Panc1 (cell line): Measurements from ENCODE around the gene PHF21A. TPM values are rescaled to one million over a fixed set of nuclear protein-coding genes. Genes with fewer than 3 reads are reported as not detected.

Experiments used
- ATAC-seq: fragments of 200-7000 bp; cut with Tn5 transposase; 2 replicates; pipeline ENCODE4 v1.9.1; 2020; ENCODE audit warnings: mild to moderate bottlenecking, moderate library complexity
- BruUV-seq: library from RNA; stranded (reverse); fragments of 400-500 nt; replicated peaks from 2 replicates; lab custom pipeline; 2021; lab: Mats Ljungman, UMichigan
- CTCF ChIA-PET: fragments of 300-600 bp; sonication (Branson Sonifier 250); formaldehyde crosslinking; loops from one replicate; lab custom pipeline; 2022; ENCODE audit warnings: antibody characterized with exemption; lab: Charles Lee
- POLR2A ChIA-PET: fragments of 300-600 bp; sonication (Branson Sonifier 250); formaldehyde crosslinking; loops from one replicate; lab custom pipeline; 2022; ENCODE audit warnings: antibody characterized with exemption; lab: Charles Lee
- DNase-seq: peaks from one replicate; pipeline ENCODE4 v3.0.0-alpha.2; 2010; ENCODE audit warnings: low read depth, low spot score
- H3K27ac ChIP-seq: 2 replicates; pipeline ENCODE4 v1.5.1; 2011; ENCODE audit warnings: mild to moderate bottlenecking, low read length, inconsistent platforms
- H3K27me3 ChIP-seq: fragments of 200-500 bp; sonication (Bioruptor generic); 2 replicates; pipeline ENCODE4 v1.6.0; 2014; ENCODE audit warnings: low read length, inconsistent platforms; ENCODE audit not compliant: control insufficient read depth, insufficient read depth
- H3K36me3 ChIP-seq: fragments of 200-500 bp; sonication (Bioruptor generic); 2 replicates; pipeline ENCODE4 v1.5.1; 2014; ENCODE audit warnings: inconsistent platforms, mild to moderate bottlenecking, low read length, moderate library complexity; ENCODE audit not compliant: control insufficient read depth, insufficient read depth
- H3K4me1 ChIP-seq: 2 replicates; pipeline ENCODE4 v1.5.1; 2011; ENCODE audit warnings: inconsistent platforms, mild to moderate bottlenecking, low read length, moderate library complexity; ENCODE audit not compliant: control insufficient read depth, insufficient read depth
- H3K4me3 ChIP-seq, 2 experiments: 2 replicates each; pipeline ENCODE4 v1.5.1; 2011 to 2012; ENCODE audit warnings: low read depth in 2 of 2, low read length in 2 of 2, mild to moderate bottlenecking in 2 of 2, inconsistent platforms in 1 of 2, moderate library complexity in 1 of 2
- H3K9me3 ChIP-seq: fragments of 200-500 bp; sonication (Bioruptor generic); 2 replicates; pipeline ENCODE4 v1.5.1; 2014; ENCODE audit warnings: low read depth, mild to moderate bottlenecking, inconsistent platforms, low read length, moderate library complexity; ENCODE audit not compliant: control insufficient read depth, insufficient read depth
- POLR2AphosphoS5 ChIP-seq: IDR thresholded peaks from 2 replicates; pipeline ENCODE4 v1.6.1; 2012; ENCODE audit warnings: mild to moderate bottlenecking, low read depth, low read length, moderate library complexity
- SIN3A ChIP-seq: IDR thresholded peaks from 2 replicates; pipeline ENCODE4 v1.6.1; 2012; ENCODE audit warnings: low read depth, mild to moderate bottlenecking, low read length, moderate library complexity, borderline replicate concordance; ENCODE audit not compliant: insufficient read depth
- TCF7L2 ChIP-seq: IDR thresholded peaks from 2 replicates; pipeline ENCODE4 v1.6.1; 2011; ENCODE audit warnings: mild to moderate bottlenecking, low read depth, low read length, inconsistent platforms
- in situ Hi-C: cut with HindIII; loops from 2 replicates; pipeline ENCODE4 v1.10.0; 2016; ENCODE audit warnings: low sequenced_read_pairs, low pct_unique_long_range_greater_than_20kb
- intact Hi-C: fragments of 100-400 bp; cut with micrococcal nuclease; formaldehyde crosslinking; loops from one replicate; pipeline ENCODE4 v1.10.0; 2022; ENCODE audit not compliant: unreplicated experiment
- total RNA-seq: library from RNA; stranded (reverse); gene quantifications from one replicate; pipeline ENCODE4 v1.2.1, GENCODE V29; 2021; ENCODE audit not compliant: unreplicated experiment
- TF ChIP-seq, protein P1 (sequence below), 2 experiments: IDR thresholded peaks; 2 replicates each; pipeline ENCODE4 v1.6.1; 2011 to 2012; ENCODE audit warnings: low read depth in 2 of 2, control low read depth in 1 of 2, low read length in 1 of 2, mild to moderate bottlenecking in 1 of 2, moderate library complexity in 1 of 2; ENCODE audit not compliant: insufficient read depth in 1 of 2
- TF ChIP-seq, protein P2 (sequence below): fragments of 450-650 bp; IDR thresholded peaks from 2 replicates; pipeline ENCODE4 v1.5.1; 2017; ENCODE audit warnings: mild to moderate bottlenecking

PHF21A gene
- total RNA-seq, 1 experiment from 2014 or later: 45.7 TPM

DNA sequence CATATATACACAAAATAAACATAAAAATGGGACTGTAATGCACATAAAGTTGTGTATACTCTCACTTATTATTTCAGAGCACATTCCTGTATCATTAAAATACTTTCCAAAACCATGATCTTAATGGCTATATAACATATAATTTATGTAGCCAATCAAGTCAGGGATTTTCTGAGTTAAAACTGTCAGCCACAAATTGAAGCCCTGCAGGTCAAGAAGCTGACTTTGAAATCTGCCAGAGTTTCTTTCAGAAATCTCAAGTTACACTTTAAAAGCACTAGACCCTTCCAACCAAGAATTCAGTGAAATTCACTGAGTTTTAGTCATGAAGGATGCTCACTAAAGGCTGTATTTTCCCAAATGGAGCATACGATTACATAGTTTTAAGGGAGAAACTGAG, 47.6 kb downstream of the PHF21A start:
- Histone ChIP-seq H3K4me3 (no peak overlapping the region), H3K9me3 (no peaks in the 10 kb centered on the region), H3K27ac (no peak overlapping the region), H3K36me3 (peaks cover 8% of the 10 kb centered on the region; the same call in 1 of the 2 replicates), H3K4me1 (peaks cover 5% of the 10 kb centered on the region; the same call in 1 of the 2 replicates), H3K27me3 (no peaks in the 10 kb centered on the region)
- CTCF ChIA-PET: no interaction called here
- in situ Hi-C loops (no loop called here), intact Hi-C loops (no loop called here)
- no peak for DNase-seq
- ATAC-seq: no peak
- POLR2A ChIA-PET: no interaction called here
- BruUV-seq: no TSS peak
- TF ChIP-seq POLR2AphosphoS5 (no peak), TCF7L2 (no peak), SIN3A (no peak)
- TF ChIP-seq, protein P1, sequence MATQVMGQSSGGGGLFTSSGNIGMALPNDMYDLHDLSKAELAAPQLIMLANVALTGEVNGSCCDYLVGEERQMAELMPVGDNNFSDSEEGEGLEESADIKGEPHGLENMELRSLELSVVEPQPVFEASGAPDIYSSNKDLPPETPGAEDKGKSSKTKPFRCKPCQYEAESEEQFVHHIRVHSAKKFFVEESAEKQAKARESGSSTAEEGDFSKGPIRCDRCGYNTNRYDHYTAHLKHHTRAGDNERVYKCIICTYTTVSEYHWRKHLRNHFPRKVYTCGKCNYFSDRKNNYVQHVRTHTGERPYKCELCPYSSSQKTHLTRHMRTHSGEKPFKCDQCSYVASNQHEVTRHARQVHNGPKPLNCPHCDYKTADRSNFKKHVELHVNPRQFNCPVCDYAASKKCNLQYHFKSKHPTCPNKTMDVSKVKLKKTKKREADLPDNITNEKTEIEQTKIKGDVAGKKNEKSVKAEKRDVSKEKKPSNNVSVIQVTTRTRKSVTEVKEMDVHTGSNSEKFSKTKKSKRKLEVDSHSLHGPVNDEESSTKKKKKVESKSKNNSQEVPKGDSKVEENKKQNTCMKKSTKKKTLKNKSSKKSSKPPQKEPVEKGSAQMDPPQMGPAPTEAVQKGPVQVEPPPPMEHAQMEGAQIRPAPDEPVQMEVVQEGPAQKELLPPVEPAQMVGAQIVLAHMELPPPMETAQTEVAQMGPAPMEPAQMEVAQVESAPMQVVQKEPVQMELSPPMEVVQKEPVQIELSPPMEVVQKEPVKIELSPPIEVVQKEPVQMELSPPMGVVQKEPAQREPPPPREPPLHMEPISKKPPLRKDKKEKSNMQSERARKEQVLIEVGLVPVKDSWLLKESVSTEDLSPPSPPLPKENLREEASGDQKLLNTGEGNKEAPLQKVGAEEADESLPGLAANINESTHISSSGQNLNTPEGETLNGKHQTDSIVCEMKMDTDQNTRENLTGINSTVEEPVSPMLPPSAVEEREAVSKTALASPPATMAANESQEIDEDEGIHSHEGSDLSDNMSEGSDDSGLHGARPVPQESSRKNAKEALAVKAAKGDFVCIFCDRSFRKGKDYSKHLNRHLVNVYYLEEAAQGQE (IDR thresholded peaks at IDR 0.05; ENCODE audit: insufficient read depth in 1 of 2, low read depth in 2 of 2, low read length in 1 of 2): no peak
- TF ChIP-seq, protein P2, sequence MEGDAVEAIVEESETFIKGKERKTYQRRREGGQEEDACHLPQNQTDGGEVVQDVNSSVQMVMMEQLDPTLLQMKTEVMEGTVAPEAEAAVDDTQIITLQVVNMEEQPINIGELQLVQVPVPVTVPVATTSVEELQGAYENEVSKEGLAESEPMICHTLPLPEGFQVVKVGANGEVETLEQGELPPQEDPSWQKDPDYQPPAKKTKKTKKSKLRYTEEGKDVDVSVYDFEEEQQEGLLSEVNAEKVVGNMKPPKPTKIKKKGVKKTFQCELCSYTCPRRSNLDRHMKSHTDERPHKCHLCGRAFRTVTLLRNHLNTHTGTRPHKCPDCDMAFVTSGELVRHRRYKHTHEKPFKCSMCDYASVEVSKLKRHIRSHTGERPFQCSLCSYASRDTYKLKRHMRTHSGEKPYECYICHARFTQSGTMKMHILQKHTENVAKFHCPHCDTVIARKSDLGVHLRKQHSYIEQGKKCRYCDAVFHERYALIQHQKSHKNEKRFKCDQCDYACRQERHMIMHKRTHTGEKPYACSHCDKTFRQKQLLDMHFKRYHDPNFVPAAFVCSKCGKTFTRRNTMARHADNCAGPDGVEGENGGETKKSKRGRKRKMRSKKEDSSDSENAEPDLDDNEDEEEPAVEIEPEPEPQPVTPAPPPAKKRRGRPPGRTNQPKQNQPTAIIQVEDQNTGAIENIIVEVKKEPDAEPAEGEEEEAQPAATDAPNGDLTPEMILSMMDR: no peak

DNA sequence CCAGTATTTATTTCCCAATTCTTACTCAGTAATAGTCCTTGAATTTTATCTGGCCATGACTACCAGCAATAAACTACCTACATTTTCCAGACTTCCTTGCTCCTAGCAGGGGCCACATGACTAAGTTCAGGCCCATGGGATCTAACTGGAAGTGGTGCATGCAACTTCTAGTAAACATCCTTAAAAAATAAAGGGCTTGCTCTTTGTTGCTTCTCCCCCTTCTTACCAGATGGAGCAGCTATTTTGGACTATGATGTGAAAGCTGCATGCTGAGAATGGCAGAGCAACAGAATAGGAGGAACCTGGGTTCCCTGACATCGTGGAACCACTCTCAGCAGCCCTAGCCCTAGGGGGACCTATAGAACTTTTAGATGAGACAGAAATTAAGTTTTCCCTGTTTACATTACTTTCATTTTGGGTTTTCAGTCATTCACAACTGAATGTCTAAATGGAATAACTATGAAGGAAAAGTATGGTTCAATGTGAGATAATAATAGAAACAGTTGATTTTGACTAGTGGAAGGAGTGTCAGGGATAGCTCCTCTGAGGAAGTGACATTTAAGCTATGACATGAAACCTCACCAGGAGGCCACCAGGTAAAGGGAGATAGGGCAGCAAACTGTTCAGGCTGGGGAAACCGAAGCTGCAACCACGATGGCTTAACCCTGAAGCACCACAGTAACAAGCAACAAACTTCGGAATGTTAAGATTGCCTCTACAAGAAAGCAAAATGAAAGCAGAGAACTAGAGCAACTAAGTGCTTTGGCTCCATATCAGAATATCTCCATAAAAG, 48.9 kb downstream of the PHF21A start:
- Histone ChIP-seq H3K4me3 (no peak overlapping the region), H3K36me3 (0 out of 2 replicates have a peak, but pooled peaks cover 5% of the 10 kb centered on the region), H3K27me3 (no peaks in the 10 kb centered on the region), H3K27ac (no peak overlapping the region), H3K4me1 (peaks cover 5% of the 10 kb centered on the region; the same call in 1 of the 2 replicates), H3K9me3 (no peaks in the 10 kb centered on the region)
- POLR2A ChIA-PET: no interaction called here
- intact Hi-C loops (no loop called here), in situ Hi-C loops (no loop called here)
- no TSS peak for BruUV-seq
- DNase-seq (no peak), ATAC-seq (no peak)
- CTCF ChIA-PET: interaction anchor here (0.6 kb wide), 1 partner anchor 11 kb away, joined by 3 read pairs; no protein-coding TSS in a partner anchor
- TF ChIP-seq, protein P2: no peak
- TF ChIP-seq POLR2AphosphoS5: no peak
